Astrocyte (in vitro differentiated cells and primary cell): ENCODE measurements around the gene CUTA. TPM values are rescaled to one million over a fixed set of nuclear protein-coding genes. Genes with fewer than 3 reads are reported as not detected.

ENCODE experiments used
- DNase-seq: peaks from one replicate; pipeline ENCODE4 v3.0.0-alpha.2; 2010; ENCODE audit warnings: low read depth
- FAIRE-seq: peaks from 2 replicates; lab custom pipeline; 2011; peaks lifted over from hg19 to GRCh38; lab: Jason Lieb, UNC
- H2AFZ ChIP-seq: 2 replicates; pipeline ENCODE4 v1.6.0; 2012; ENCODE audit warnings: low read depth, low read length, inconsistent platforms
- H3K27ac ChIP-seq: 2 replicates; pipeline ENCODE4 v1.5.1; 2011; ENCODE audit warnings: low read depth, low read length, inconsistent platforms
- H3K27me3 ChIP-seq: 2 replicates; pipeline ENCODE4 v1.6.0; 2011; ENCODE audit warnings: low read length, inconsistent platforms; ENCODE audit not compliant: insufficient read depth
- H3K36me3 ChIP-seq: 2 replicates; pipeline ENCODE4 v1.5.1; 2011; ENCODE audit warnings: low read length, inconsistent platforms; ENCODE audit not compliant: insufficient read depth
- H3K4me1 ChIP-seq: 2 replicates; pipeline ENCODE4 v1.5.1; 2011; ENCODE audit warnings: low read length, inconsistent platforms; ENCODE audit not compliant: insufficient read depth
- H3K4me2 ChIP-seq: 2 replicates; pipeline ENCODE4 v1.6.0; 2012; ENCODE audit warnings: low read length, inconsistent platforms
- H3K4me3 ChIP-seq: 2 replicates; pipeline ENCODE4 v1.5.1; 2011; ENCODE audit warnings: low read depth, mild to moderate bottlenecking, low read length, inconsistent platforms; ENCODE audit not compliant: insufficient read depth
- H3K79me2 ChIP-seq: 2 replicates; pipeline ENCODE4 v1.6.0; 2012; ENCODE audit warnings: mild to moderate bottlenecking, low read length, inconsistent platforms; ENCODE audit not compliant: insufficient read depth
- H3K9ac ChIP-seq: 2 replicates; pipeline ENCODE4 v1.6.0; 2012; ENCODE audit warnings: mild to moderate bottlenecking, low read length, inconsistent platforms
- H3K9me3 ChIP-seq: 2 replicates; pipeline ENCODE4 v1.5.1; 2012; ENCODE audit warnings: low read depth, mild to moderate bottlenecking, low read length, inconsistent platforms; ENCODE audit not compliant: insufficient read depth
- H4K20me1 ChIP-seq: 2 replicates; pipeline ENCODE4 v1.6.0; 2012; ENCODE audit warnings: low read length, inconsistent platforms; ENCODE audit not compliant: insufficient read depth
- H3K27ac Mint-ChIP-seq: one replicate; pipeline ENCODE4 v1.8.0; 2021; ENCODE audit warnings: mild to moderate bottlenecking, mixed read lengths; ENCODE audit not compliant: unreplicated experiment
- H3K27me3 Mint-ChIP-seq: one replicate; pipeline ENCODE4 v1.8.0; 2021; ENCODE audit warnings: low read depth, mixed read lengths; ENCODE audit not compliant: unreplicated experiment
- H3K36me3 Mint-ChIP-seq: one replicate; pipeline ENCODE4 v1.8.0; 2021; ENCODE audit warnings: low read depth, mixed read lengths; ENCODE audit not compliant: unreplicated experiment
- H3K4me1 Mint-ChIP-seq: one replicate; pipeline ENCODE4 v1.8.0; 2021; ENCODE audit warnings: low read depth, mixed read lengths; ENCODE audit not compliant: unreplicated experiment
- H3K4me3 Mint-ChIP-seq: one replicate; pipeline ENCODE4 v1.8.0; 2021; ENCODE audit warnings: mild to moderate bottlenecking, moderate library complexity, mixed read lengths; ENCODE audit not compliant: unreplicated experiment
- H3K9me3 Mint-ChIP-seq: one replicate; pipeline ENCODE4 v1.8.0; 2021; ENCODE audit warnings: mild to moderate bottlenecking, mixed read lengths; ENCODE audit not compliant: unreplicated experiment
- CTCF ChIP-seq: IDR thresholded peaks from 2 replicates; pipeline ENCODE4 v1.5.1; 2011; ENCODE audit warnings: low read depth, mild to moderate bottlenecking, inconsistent platforms, low read length, moderate library complexity; ENCODE audit not compliant: insufficient read depth
- EZH2 ChIP-seq: IDR thresholded peaks from 2 replicates; pipeline ENCODE4 v1.6.1; 2012; ENCODE audit warnings: mild to moderate bottlenecking, low read length, inconsistent platforms; ENCODE audit not compliant: insufficient read depth
- total RNA-seq: library from RNA; stranded (reverse); gene quantifications from 2 replicates; pipeline ENCODE4 v1.2.1, GENCODE V29; 2021

Gene CUTA
- total RNA-seq, 1 donor from 2014 or later: 256 TPM

GRCh38 chr6:33440649-33441309, 22.9 kb upstream of the CUTA start:
- TF ChIP-seq EZH2 (no peak), CTCF (no peak)
- Histone ChIP-seq H3K27me3 (no peaks in the 10 kb centered on the region), H3K9me3 (no peaks in the 10 kb centered on the region), H3K36me3 (peaks cover 23% of the 10 kb centered on the region), H4K20me1 (peaks cover 11% of the 10 kb centered on the region), H3K4me3 (no peak overlapping the region), H3K9ac (no peak overlapping the region), H3K4me1 (peaks cover 3% of the 10 kb centered on the region), H3K4me2 (no peak overlapping the region), H3K79me2 (no peaks in the 10 kb centered on the region), H3K27ac (no peak overlapping the region), H2AFZ (no peak overlapping the region)
- H3K36me3 Mint-ChIP-seq: peaks cover 38% of the 10 kb centered on the region
- H3K4me3 Mint-ChIP-seq: no peak overlapping the region
- H3K9me3 Mint-ChIP-seq: no peaks in the 10 kb centered on the region
- H3K27me3 Mint-ChIP-seq: no peaks in the 10 kb centered on the region
- no peak for FAIRE-seq
- H3K4me1 Mint-ChIP-seq: peaks cover 4% of the 10 kb centered on the region
- DNase-seq: no peak
- no peak overlapping the region for H3K27ac Mint-ChIP-seq

GRCh38 chr6:33439956-33440648, 22.2 kb upstream of the CUTA start:
- Mint-ChIP-seq H3K27ac (no peak overlapping the region), H3K36me3 (peaks cover 42% of the 10 kb centered on the region), H3K27me3 (no peaks in the 10 kb centered on the region), H3K9me3 (no peaks in the 10 kb centered on the region), H3K4me3 (peak overlapping the region; percentile 69), H3K4me1 (peaks cover 6% of the 10 kb centered on the region)
- H3K27me3 ChIP-seq: no peaks in the 10 kb centered on the region
- peaks cover 3% of the 10 kb centered on the region for H3K4me1 ChIP-seq
- no peak for DNase-seq
- no peak for FAIRE-seq
- no peak for TF ChIP-seq EZH2
- no peak for TF ChIP-seq CTCF
- H3K9me3 ChIP-seq: no peaks in the 10 kb centered on the region
- H3K9ac ChIP-seq: no peak overlapping the region
- H3K4me3 ChIP-seq: no peak overlapping the region
- no peak overlapping the region for H2AFZ ChIP-seq
- H3K36me3 ChIP-seq: peaks cover 24% of the 10 kb centered on the region
- no peak overlapping the region for H3K27ac ChIP-seq
- H3K79me2 ChIP-seq: no peaks in the 10 kb centered on the region
- H4K20me1 ChIP-seq: peaks cover 13% of the 10 kb centered on the region
- H3K4me2 ChIP-seq: no peak overlapping the region
